ENCODE measurements around the gene NUDT2.

DNA sequence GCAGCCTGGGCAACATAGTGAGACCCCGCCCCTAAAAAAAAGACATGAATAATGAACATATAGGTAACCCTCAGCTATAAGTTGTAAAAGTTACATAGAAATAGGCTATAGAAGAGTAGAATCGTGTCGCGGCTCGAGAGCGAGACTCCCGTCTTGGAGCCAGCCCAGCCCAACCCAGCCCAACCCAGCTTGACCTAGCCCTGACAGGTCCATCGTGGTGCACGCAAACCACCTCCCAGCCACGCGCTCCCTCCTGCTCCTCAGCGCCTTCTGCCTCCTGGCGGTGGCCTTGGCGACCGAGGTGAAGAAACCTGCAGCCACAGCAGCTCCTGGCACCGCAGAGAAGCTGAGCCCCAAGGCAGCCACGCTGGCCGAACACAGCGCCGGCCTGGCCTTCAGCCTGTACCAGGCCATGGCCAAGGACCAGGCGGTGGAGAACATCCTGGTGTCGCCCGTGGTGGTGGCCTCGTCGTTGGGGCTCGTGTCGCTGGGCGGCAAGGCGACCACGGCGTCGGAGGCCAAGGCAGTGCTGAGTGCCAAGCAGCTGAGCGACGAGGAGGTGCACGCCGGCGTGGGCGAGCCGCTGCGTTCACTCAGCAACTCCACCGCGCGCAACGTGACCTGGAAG is 11.1 kb upstream of the NUDT2 start:
- TF ChIP-seq, protein P1, sequence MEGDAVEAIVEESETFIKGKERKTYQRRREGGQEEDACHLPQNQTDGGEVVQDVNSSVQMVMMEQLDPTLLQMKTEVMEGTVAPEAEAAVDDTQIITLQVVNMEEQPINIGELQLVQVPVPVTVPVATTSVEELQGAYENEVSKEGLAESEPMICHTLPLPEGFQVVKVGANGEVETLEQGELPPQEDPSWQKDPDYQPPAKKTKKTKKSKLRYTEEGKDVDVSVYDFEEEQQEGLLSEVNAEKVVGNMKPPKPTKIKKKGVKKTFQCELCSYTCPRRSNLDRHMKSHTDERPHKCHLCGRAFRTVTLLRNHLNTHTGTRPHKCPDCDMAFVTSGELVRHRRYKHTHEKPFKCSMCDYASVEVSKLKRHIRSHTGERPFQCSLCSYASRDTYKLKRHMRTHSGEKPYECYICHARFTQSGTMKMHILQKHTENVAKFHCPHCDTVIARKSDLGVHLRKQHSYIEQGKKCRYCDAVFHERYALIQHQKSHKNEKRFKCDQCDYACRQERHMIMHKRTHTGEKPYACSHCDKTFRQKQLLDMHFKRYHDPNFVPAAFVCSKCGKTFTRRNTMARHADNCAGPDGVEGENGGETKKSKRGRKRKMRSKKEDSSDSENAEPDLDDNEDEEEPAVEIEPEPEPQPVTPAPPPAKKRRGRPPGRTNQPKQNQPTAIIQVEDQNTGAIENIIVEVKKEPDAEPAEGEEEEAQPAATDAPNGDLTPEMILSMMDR (conservative IDR thresholded peaks at IDR 0.05), result no peak
- TF ChIP-seq ZFX (IDR thresholded peaks at IDR 0.05), result no peak
